IMR-90 (cell line): ENCODE results near the gene USP47. TPM values are rescaled to one million over a fixed set of nuclear protein-coding genes. Genes with fewer than 3 reads are reported as not detected.

Experiments used
- ATAC-seq: fragments of 200-7000 bp; cut with Tn5 transposase; 2 replicates; pipeline ENCODE4 v1.9.1; 2020; ENCODE audit warnings: low read depth, mild to moderate bottlenecking, moderate library complexity
- BruUV-seq: library from RNA; stranded (reverse); fragments of 400-500 nt; replicated peaks from 2 replicates; lab custom pipeline; 2021; lab: Mats Ljungman, UMichigan
- CTCF ChIA-PET: fragments of 300-600 bp; formaldehyde crosslinking; extraction: SDS; loops from one replicate; lab custom pipeline; 2021; ENCODE audit warnings: antibody characterized with exemption; lab: Yijun Ruan, JAX
- POLR2A ChIA-PET: fragments of 300-600 bp; sonication (Branson Sonifier 250); formaldehyde crosslinking; loops from one replicate; lab custom pipeline; 2022; ENCODE audit warnings: antibody characterized with exemption; ENCODE audit not compliant: unreplicated experiment; lab: Charles Lee
- DNase-seq: peaks from one replicate; pipeline ENCODE4 v3.0.0; 2013
- H2AFZ ChIP-seq: replicated peaks from 2 replicates; pipeline ENCODE3; 2013; ENCODE audit warnings: low read length, mild to moderate bottlenecking; ENCODE audit not compliant: poor library complexity
- H2AK5ac ChIP-seq: 2 replicates; pipeline ENCODE4 v1.6.1; 2013; ENCODE audit warnings: low read depth, low read length, inconsistent platforms
- H2AK9ac ChIP-seq: replicated peaks from 2 replicates; pipeline ENCODE3; 2013; ENCODE audit warnings: mild to moderate bottlenecking, low read depth, low read length, moderate library complexity; ENCODE audit not compliant: poor library complexity
- H2BK120ac ChIP-seq: 2 replicates; pipeline ENCODE4 v1.6.1; 2013; ENCODE audit warnings: low read depth, low read length, inconsistent platforms
- H2BK15ac ChIP-seq: 3 replicates; pipeline ENCODE4 v1.6.1; 2013; ENCODE audit warnings: low read depth, low read length, inconsistent platforms
- H2BK20ac ChIP-seq: 2 replicates; pipeline ENCODE4 v1.6.1; 2013; ENCODE audit warnings: low read depth, mild to moderate bottlenecking, inconsistent platforms, low read length, moderate library complexity
- H2BK5ac ChIP-seq: 2 replicates; pipeline ENCODE4 v1.6.1; 2013; ENCODE audit warnings: mild to moderate bottlenecking, low read depth, low read length, inconsistent platforms; ENCODE audit not compliant: poor library complexity, severe bottlenecking
- H3K14ac ChIP-seq: replicated peaks from 2 replicates; pipeline ENCODE4 v1.6.1; 2013; ENCODE audit warnings: low read depth, low read length, inconsistent platforms
- H3K18ac ChIP-seq: 2 replicates; pipeline ENCODE4 v1.6.1; 2013; ENCODE audit warnings: low read depth, low read length, control low read depth
- H3K23ac ChIP-seq: 2 replicates; pipeline ENCODE4 v1.6.1; 2013; ENCODE audit warnings: low read depth, low read length, inconsistent platforms
- H3K27ac ChIP-seq: 2 replicates; pipeline ENCODE4 v1.5.1; 2013; ENCODE audit warnings: mild to moderate bottlenecking, control low read depth, low read length; ENCODE audit not compliant: insufficient read depth
- H3K27me3 ChIP-seq: 2 replicates; pipeline ENCODE4 v1.6.1; 2013; ENCODE audit warnings: low read length; ENCODE audit not compliant: control insufficient read depth, insufficient read depth
- H3K36me3 ChIP-seq: 2 replicates; pipeline ENCODE4 v1.6.1; 2013; ENCODE audit warnings: low read length, mixed read lengths; ENCODE audit not compliant: control insufficient read depth, insufficient read depth
- H3K4ac ChIP-seq: 2 replicates; pipeline ENCODE4 v1.6.1; 2013; ENCODE audit warnings: low read depth, low read length, inconsistent platforms
- H3K4me1 ChIP-seq: 2 replicates; pipeline ENCODE4 v1.6.1; 2013; ENCODE audit warnings: low read length, mixed read lengths; ENCODE audit not compliant: control insufficient read depth, insufficient read depth
- H3K4me2 ChIP-seq: 2 replicates; pipeline ENCODE4 v1.6.1; 2013; ENCODE audit warnings: low read depth, mild to moderate bottlenecking, control low read depth, low read length, moderate library complexity
- H3K4me3 ChIP-seq: 2 replicates; pipeline ENCODE4 v1.5.1; 2013; ENCODE audit warnings: low read depth, mild to moderate bottlenecking, control low read depth, low read length, moderate library complexity; ENCODE audit not compliant: insufficient read depth
- H3K56ac ChIP-seq: 2 replicates; pipeline ENCODE4 v1.6.1; 2013; ENCODE audit warnings: low read length, inconsistent platforms; ENCODE audit not compliant: insufficient read depth; ENCODE audit errors: extremely low read depth
- H3K79me1 ChIP-seq, 2 experiments: 2 replicates each; pipeline ENCODE4 v1.6.1; 2013; ENCODE audit warnings: low read length in 2 of 2, inconsistent platforms in 1 of 2, low read depth in 1 of 2
- H3K9ac ChIP-seq: 2 replicates; pipeline ENCODE4 v1.6.1; 2013; ENCODE audit warnings: low read depth, low read length, control low read depth
- H3K9me1 ChIP-seq: 2 replicates; pipeline ENCODE4 v1.6.1; 2013; ENCODE audit warnings: low read length, inconsistent platforms; ENCODE audit not compliant: insufficient read depth
- H3K9me3 ChIP-seq: 2 replicates; pipeline ENCODE4 v1.6.1; 2013; ENCODE audit warnings: low read length; ENCODE audit not compliant: control insufficient read depth, insufficient read depth
- H4K20me1 ChIP-seq: 2 replicates; pipeline ENCODE4 v1.6.1; 2013; ENCODE audit warnings: low read length, inconsistent platforms; ENCODE audit not compliant: insufficient read depth
- H4K5ac ChIP-seq: 2 replicates; pipeline ENCODE4 v1.6.1; 2013; ENCODE audit warnings: mild to moderate bottlenecking, low read depth, low read length, control low read depth
- H4K8ac ChIP-seq, 2 experiments: 2 replicates each; pipeline ENCODE4 v1.6.1; 2013; ENCODE audit warnings: low read depth in 2 of 2, low read length in 2 of 2, control low read depth in 1 of 2, inconsistent platforms in 1 of 2
- H4K91ac ChIP-seq: 2 replicates; pipeline ENCODE4 v1.6.1; 2013; ENCODE audit warnings: low read depth, low read length, inconsistent platforms; ENCODE audit not compliant: insufficient read depth
- BHLHE40 ChIP-seq: fragments of 150-350 bp; IDR thresholded peaks from 2 replicates; pipeline ENCODE4 v1.6.1; 2016; ENCODE audit warnings: mild to moderate bottlenecking, low read depth, low read length
- CEBPB ChIP-seq: IDR thresholded peaks from 2 replicates; pipeline ENCODE4 v1.6.1; 2012; ENCODE audit warnings: low read depth, low read length, improper control_type of control experiment
- CHD1 ChIP-seq: IDR thresholded peaks from 2 replicates; pipeline ENCODE4 v1.6.1; 2012; ENCODE audit warnings: low read depth, low read length, improper control_type of control experiment
- FOS ChIP-seq: fragments of 150-350 bp; IDR thresholded peaks from 2 replicates; pipeline ENCODE4 v1.6.1; 2016; ENCODE audit warnings: low read depth, low read length
- MAZ ChIP-seq: IDR thresholded peaks from 2 replicates; pipeline ENCODE4 v1.6.1; 2012; ENCODE audit warnings: low read depth, mild to moderate bottlenecking, low read length, improper control_type of control experiment, moderate library complexity, borderline replicate concordance
- NFE2L2 ChIP-seq: fragments of 150-350 bp; IDR thresholded peaks from 2 replicates; pipeline ENCODE4 v1.6.1; 2016; ENCODE audit warnings: low read depth, mild to moderate bottlenecking, low read length
- RAD21 ChIP-seq: IDR thresholded peaks from 2 replicates; pipeline ENCODE4 v1.6.1; 2012; ENCODE audit warnings: low read length, improper control_type of control experiment
- USF2 ChIP-seq: fragments of 150-350 bp; IDR thresholded peaks from 2 replicates; pipeline ENCODE4 v1.6.1; 2017; ENCODE audit warnings: mild to moderate bottlenecking, antibody characterized with exemption, low read length, low read depth
- WGBS, 2 experiments: methylation state at CpG; one replicate each; pipeline versions ENCODE4 v1.1.5 to v1.1.7; 2013; ENCODE audit warnings: missing lambda C conversion rate in 2 of 2; ENCODE audit not compliant: insufficient read length in 1 of 2; ENCODE audit errors: extremely low coverage in 2 of 2; 5-methylcytosine and 5-hydroxymethylcytosine counted together
- dilution Hi-C: fragments of 300-500 bp; cut with HindIII; formaldehyde crosslinking; loops from one replicate; pipeline ENCODE4 v1.14.3; 2018; ENCODE audit warnings: low sequenced_read_pairs; ENCODE audit not compliant: unreplicated experiment
- in situ Hi-C: fragments of 300-500 bp; cut with MboI; formaldehyde crosslinking; loops from 3 replicates; pipeline ENCODE4 v1.14.3; 2019; ENCODE audit warnings: low sequenced_read_pairs, inconsistent platforms, mixed read lengths
- intact Hi-C: fragments of 100-400 bp; cut with micrococcal nuclease; formaldehyde crosslinking; loops from 2 replicates; pipeline ENCODE4 v1.10.0; 2022
- polyA plus RNA-seq, 3 experiments: library from polyadenylated mRNA; depleted of rRNA; stranded (reverse); fragments of >200 nt; gene quantifications; 2 replicates each; pipeline ENCODE4 v1.2.3, GENCODE V29; 2012; ENCODE audit warnings: low replicate concordance in 1 of 3
- total RNA-seq: library from RNA; depleted of rRNA; stranded (reverse); fragments of >200 nt; gene quantifications from 2 replicates; pipeline ENCODE4 v1.2.3, GENCODE V29; 2012
- TF ChIP-seq, protein P1 (sequence below): fragments of 150-350 bp; IDR thresholded peaks from 2 replicates; pipeline ENCODE4 v1.6.1; 2016; ENCODE audit warnings: low read depth, mild to moderate bottlenecking, low read length, moderate library complexity, borderline replicate concordance

The USP47 gene
- total and polyA plus RNA-seq, 2 of the 4 experiments (the other 2 are of a cell fraction): 15.0 to 110 TPM

- H2BK5ac ChIP-seq: no peak overlapping the region
- in situ Hi-C loops: no loop called here
- H3K4me3 ChIP-seq: no peak overlapping the region
- H4K5ac ChIP-seq: no peak overlapping the region
- ChIA-PET POLR2A (no interaction called here), CTCF (no interaction called here)
- dilution Hi-C loops: no loop called here
- no peak overlapping the region for H4K8ac ChIP-seq
- intact Hi-C loops: no loop called here
- H2BK20ac ChIP-seq: no peak overlapping the region
- H2AK9ac ChIP-seq: no peak overlapping the region
- H3K14ac ChIP-seq: no peak overlapping the region
- TF ChIP-seq, protein P1, sequence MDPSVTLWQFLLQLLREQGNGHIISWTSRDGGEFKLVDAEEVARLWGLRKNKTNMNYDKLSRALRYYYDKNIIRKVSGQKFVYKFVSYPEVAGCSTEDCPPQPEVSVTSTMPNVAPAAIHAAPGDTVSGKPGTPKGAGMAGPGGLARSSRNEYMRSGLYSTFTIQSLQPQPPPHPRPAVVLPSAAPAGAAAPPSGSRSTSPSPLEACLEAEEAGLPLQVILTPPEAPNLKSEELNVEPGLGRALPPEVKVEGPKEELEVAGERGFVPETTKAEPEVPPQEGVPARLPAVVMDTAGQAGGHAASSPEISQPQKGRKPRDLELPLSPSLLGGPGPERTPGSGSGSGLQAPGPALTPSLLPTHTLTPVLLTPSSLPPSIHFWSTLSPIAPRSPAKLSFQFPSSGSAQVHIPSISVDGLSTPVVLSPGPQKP: no peak
- no peak for TF ChIP-seq RAD21
- TF ChIP-seq FOS: no peak
- TF ChIP-seq NFE2L2: no peak
- TF ChIP-seq BHLHE40: no peak
- TF ChIP-seq MAZ: no peak
- no peak for TF ChIP-seq CHD1
- TF ChIP-seq USF2: no peak
- TF ChIP-seq CEBPB: no peak
- DNase-seq (no peak), ATAC-seq (no peak)
- H3K4me1 ChIP-seq: peaks cover 2% of the 10 kb centered on the region
- peaks cover 2% of the 10 kb centered on the region; the same call in 1 of the 2 replicates for H3K9me1 ChIP-seq
- peaks cover 71% of the 10 kb centered on the region for H4K20me1 ChIP-seq
- H3K4ac ChIP-seq: no peak overlapping the region
- peaks cover 1% of the 10 kb centered on the region; the same call in 1 of the 2 replicates for H3K36me3 ChIP-seq
- no peak overlapping the region for H3K23ac ChIP-seq
- H2BK120ac ChIP-seq: no peak overlapping the region
- no peak overlapping the region for H2AK5ac ChIP-seq
- H3K56ac ChIP-seq: no peak overlapping the region
- H2AFZ ChIP-seq: no peak overlapping the region
- H3K27me3 ChIP-seq: no peaks in the 10 kb centered on the region
- H3K79me1 ChIP-seq: peaks cover 4 to 49% of the 10 kb centered on the region in 2 experiments; a peak in 3 of 4 replicates
- WGBS, 2 experiments: no CpG with 5 or more reads among the region's 1 CpG
- H2BK15ac ChIP-seq: no peak overlapping the region
- no peak overlapping the region for H3K27ac ChIP-seq
- no peak overlapping the region for H3K4me2 ChIP-seq
- peaks cover 3% of the 10 kb centered on the region for H3K9me3 ChIP-seq
- no peak overlapping the region for H3K9ac ChIP-seq
- H3K18ac ChIP-seq: no peak overlapping the region
- no TSS peak for BruUV-seq
- H4K91ac ChIP-seq: no peak overlapping the region
Measured at GRCh38 chr11:11864803-11865202, 23.0 kb downstream of the USP47 start.
